HCT116 (cell line): ENCODE measurements around the gene SH3PXD2A. TPM values are rescaled to one million over a fixed set of nuclear protein-coding genes. Genes with fewer than 3 reads are reported as not detected.

Experiments used
- ATAC-seq: fragments of 200-7000 bp; cut with Tn5 transposase; 2 replicates; pipeline ENCODE4 v1.9.1; 2020; ENCODE audit warnings: mild to moderate bottlenecking, moderate library complexity
- BruUV-seq: library from RNA; stranded (reverse); fragments of 400-500 nt; replicated peaks from 2 replicates; lab custom pipeline; 2021; lab: Mats Ljungman, UMichigan
- CTCF ChIA-PET: fragments of 300-600 bp; sonication (Branson Sonifier 250); formaldehyde crosslinking; loops from one replicate; lab custom pipeline; 2021; ENCODE audit warnings: antibody characterized with exemption; lab: Charles Lee
- POLR2A ChIA-PET: fragments of 300-600, 350-600 bp; sonication (Branson Sonifier 250); formaldehyde crosslinking; loops from one replicate; lab custom pipeline; 2021; ENCODE audit warnings: antibody characterized with exemption; lab: Charles Lee
- RAD21 ChIA-PET, 2 experiments: fragments of 300-600 bp; sonication (Branson Sonifier 250); formaldehyde crosslinking; loops; one replicate each; lab custom pipeline; 2023; ENCODE audit warnings: low total read pairs in 2 of 2; ENCODE audit not compliant: uncharacterized antibody in 2 of 2, unreplicated experiment in 2 of 2, low non-redundant PET in 1 of 2; lab: Charles Lee
- DNase-seq: peaks from one replicate; pipeline ENCODE4 v3.0.0-alpha.2; 2010; ENCODE audit warnings: low read depth, low spot score
- H2AFZ ChIP-seq: fragments of 200-600 bp; shearing (Covaris generic), sonication (generic); 2 replicates; pipeline ENCODE4 v1.6.1; 2017; ENCODE audit warnings: low read depth, mixed run types, mixed read lengths, antibody characterized with exemption, low read length; ENCODE audit not compliant: poor library complexity, severe bottlenecking
- H3K27ac ChIP-seq: 2 replicates; pipeline ENCODE4 v1.5.1; 2012; ENCODE audit warnings: low read depth, low read length
- H3K27me3 ChIP-seq: fragments of 200-600 bp; sonication (generic); 2 replicates; pipeline ENCODE4 v1.6.1; 2016; ENCODE audit warnings: mixed run types, low read length, mixed read lengths; ENCODE audit not compliant: insufficient read depth
- H3K36me3 ChIP-seq, 2 experiments: fragments of 200-500 bp in 1 of 2; fragments of 200-600 bp in 1 of 2; sonication (Bioruptor generic) in 1 of 2; sonication (generic) in 1 of 2; 2 replicates each; pipeline versions ENCODE4 v1.5.1 to v1.6.1; 2014 to 2016; ENCODE audit warnings: low read length in 2 of 2, inconsistent platforms in 1 of 2, mixed read lengths in 1 of 2, mixed run types in 1 of 2; ENCODE audit not compliant: insufficient read depth in 2 of 2, control insufficient read depth in 1 of 2
- H3K4me1 ChIP-seq, 2 experiments: fragments of 200-600 bp in 1 of 2; sonication (generic) in 1 of 2; 2 replicates each; pipeline versions ENCODE4 v1.5.1 to v1.6.1; 2012 to 2017; ENCODE audit warnings: low read length in 2 of 2, inconsistent platforms in 1 of 2, mild to moderate bottlenecking in 1 of 2, mixed read lengths in 1 of 2, mixed run types in 1 of 2, moderate library complexity in 1 of 2; ENCODE audit not compliant: insufficient read depth in 2 of 2, control insufficient read depth in 1 of 2
- H3K4me2 ChIP-seq: fragments of 200-600 bp; sonication (generic); 2 replicates; pipeline ENCODE4 v1.6.1; 2017; ENCODE audit warnings: mixed run types, low read length, mixed read lengths
- H3K4me3 ChIP-seq, 2 experiments: fragments of 200-600 bp in 1 of 2; sonication (generic) in 1 of 2; replicated peaks in 1 of 2; 2 replicates each; pipeline ENCODE4 v1.5.1; 2011 to 2016; ENCODE audit warnings: low read length in 2 of 2, control low read depth in 1 of 2, low read depth in 1 of 2, mild to moderate bottlenecking in 1 of 2, mixed read lengths in 1 of 2, mixed run types in 1 of 2
- H3K79me2 ChIP-seq: fragments of 200-600 bp; sonication (generic); 2 replicates; pipeline ENCODE4 v1.6.1; 2017; ENCODE audit warnings: mild to moderate bottlenecking, mixed run types, low read length, moderate library complexity, mixed read lengths; ENCODE audit not compliant: insufficient read depth
- H3K9ac ChIP-seq: fragments of 200-600 bp; sonication (generic); 2 replicates; pipeline ENCODE4 v1.6.1; 2016; ENCODE audit warnings: low read length, mixed read lengths
- H3K9me2 ChIP-seq: fragments of 200-600 bp; sonication (generic), shearing (Covaris generic); 2 replicates; pipeline ENCODE4 v1.6.1; 2017; ENCODE audit warnings: mixed run types, mild to moderate bottlenecking, moderate library complexity; ENCODE audit not compliant: insufficient read depth
- H3K9me3 ChIP-seq, 2 experiments: fragments of 200-500 bp in 1 of 2; fragments of 200-600 bp in 1 of 2; sonication (Bioruptor generic) in 1 of 2; sonication (generic) in 1 of 2; 2 replicates each; pipeline ENCODE4 v1.6.1; 2014 to 2017; ENCODE audit warnings: low read length in 2 of 2, mixed read lengths in 2 of 2, inconsistent platforms in 1 of 2, low read depth in 1 of 2, mild to moderate bottlenecking in 1 of 2, mixed run types in 1 of 2, moderate library complexity in 1 of 2; ENCODE audit not compliant: control insufficient read depth in 1 of 2, insufficient read depth in 1 of 2
- H4K20me1 ChIP-seq: fragments of 200-600 bp; sonication (generic), shearing (Covaris generic); 2 replicates; pipeline ENCODE4 v1.6.1; 2017; ENCODE audit warnings: mixed run types, mild to moderate bottlenecking, moderate library complexity; ENCODE audit not compliant: insufficient read depth
- CBX3 ChIP-seq: IDR thresholded peaks from 2 replicates; pipeline ENCODE4 v1.6.1; 2012; ENCODE audit warnings: low read depth
- CEBPB ChIP-seq: IDR thresholded peaks from 2 replicates; pipeline ENCODE4 v1.6.1; 2012; ENCODE audit warnings: low read depth
- CTCF ChIP-seq, 3 experiments: fragments of 200-600 bp in 1 of 3; sonication (generic) in 1 of 3; IDR thresholded peaks in 2 of 3; conservative IDR thresholded peaks in 1 of 3; 2 replicates each; pipeline ENCODE4 v1.5.1; 2012 to 2017; ENCODE audit warnings: low read depth in 2 of 3, low read length in 2 of 3, antibody characterized with exemption in 1 of 3, borderline replicate concordance in 1 of 3, control low read depth in 1 of 3, mild to moderate bottlenecking in 1 of 3, mixed read lengths in 1 of 3, mixed run types in 1 of 3, moderate library complexity in 1 of 3; ENCODE audit not compliant: insufficient read depth in 1 of 3
- ELF1 ChIP-seq: IDR thresholded peaks from 2 replicates; pipeline ENCODE4 v1.6.1; 2012; ENCODE audit warnings: low read depth, borderline replicate concordance
- EZH2 ChIP-seq: fragments of 200-600 bp; sonication (generic); IDR thresholded peaks from 2 replicates; pipeline ENCODE4 v1.6.1; 2017; ENCODE audit warnings: antibody characterized with exemption, mixed run types
- FOSL1 ChIP-seq: IDR thresholded peaks from 2 replicates; pipeline ENCODE4 v1.6.1; 2012; ENCODE audit warnings: low read depth
- JUND ChIP-seq: IDR thresholded peaks from 2 replicates; pipeline ENCODE4 v1.6.1; 2012
- POLR2A ChIP-seq: IDR thresholded peaks from 2 replicates; pipeline ENCODE4 v1.7.0; 2011; ENCODE audit warnings: borderline replicate concordance; ENCODE audit not compliant: insufficient read depth, insufficient read length; ENCODE audit errors: extremely low read depth
- POLR2AphosphoS5 ChIP-seq: IDR thresholded peaks from 2 replicates; pipeline ENCODE4 v1.6.1; 2011; ENCODE audit warnings: mild to moderate bottlenecking, low read depth, low read length, moderate library complexity
- RAD21 ChIP-seq: IDR thresholded peaks from 2 replicates; pipeline ENCODE4 v1.6.1; 2012; ENCODE audit warnings: low read depth, mild to moderate bottlenecking
- REST ChIP-seq: IDR thresholded peaks from 2 replicates; pipeline ENCODE4 v1.6.1; 2012; ENCODE audit warnings: low read depth
- SIN3A ChIP-seq: IDR thresholded peaks from 2 replicates; pipeline ENCODE4 v1.6.1; 2012; ENCODE audit warnings: low read depth
- SP1 ChIP-seq: IDR thresholded peaks from 2 replicates; pipeline ENCODE4 v1.6.1; 2012; ENCODE audit warnings: low read depth
- SRF ChIP-seq: IDR thresholded peaks from 2 replicates; pipeline ENCODE4 v1.6.1; 2012; ENCODE audit warnings: low read depth
- intact Hi-C: fragments of 100-400 bp; cut with micrococcal nuclease; formaldehyde crosslinking; loops from 2 replicates; pipeline ENCODE4 v1.10.0; 2022
- total RNA-seq: library from RNA; stranded (reverse); gene quantifications from one replicate; pipeline ENCODE4 v1.2.1, GENCODE V29; 2021; ENCODE audit not compliant: unreplicated experiment
- TF ChIP-seq, protein P1 (sequence below): IDR thresholded peaks from 2 replicates; pipeline ENCODE4 v1.6.1; 2012
- TF ChIP-seq, protein P2 (sequence below): IDR thresholded peaks from 2 replicates; pipeline ENCODE4 v1.6.1; 2012
- TF ChIP-seq, protein P3 (sequence below): IDR thresholded peaks from 2 replicates; pipeline ENCODE4 v1.6.1; 2011; ENCODE audit warnings: mild to moderate bottlenecking, low read length, moderate library complexity; ENCODE audit not compliant: insufficient replicate concordance; ENCODE audit errors: extremely low read depth

SH3PXD2A gene
- total RNA-seq, 1 experiment from 2014 or later: 8.7 TPM

DNA sequence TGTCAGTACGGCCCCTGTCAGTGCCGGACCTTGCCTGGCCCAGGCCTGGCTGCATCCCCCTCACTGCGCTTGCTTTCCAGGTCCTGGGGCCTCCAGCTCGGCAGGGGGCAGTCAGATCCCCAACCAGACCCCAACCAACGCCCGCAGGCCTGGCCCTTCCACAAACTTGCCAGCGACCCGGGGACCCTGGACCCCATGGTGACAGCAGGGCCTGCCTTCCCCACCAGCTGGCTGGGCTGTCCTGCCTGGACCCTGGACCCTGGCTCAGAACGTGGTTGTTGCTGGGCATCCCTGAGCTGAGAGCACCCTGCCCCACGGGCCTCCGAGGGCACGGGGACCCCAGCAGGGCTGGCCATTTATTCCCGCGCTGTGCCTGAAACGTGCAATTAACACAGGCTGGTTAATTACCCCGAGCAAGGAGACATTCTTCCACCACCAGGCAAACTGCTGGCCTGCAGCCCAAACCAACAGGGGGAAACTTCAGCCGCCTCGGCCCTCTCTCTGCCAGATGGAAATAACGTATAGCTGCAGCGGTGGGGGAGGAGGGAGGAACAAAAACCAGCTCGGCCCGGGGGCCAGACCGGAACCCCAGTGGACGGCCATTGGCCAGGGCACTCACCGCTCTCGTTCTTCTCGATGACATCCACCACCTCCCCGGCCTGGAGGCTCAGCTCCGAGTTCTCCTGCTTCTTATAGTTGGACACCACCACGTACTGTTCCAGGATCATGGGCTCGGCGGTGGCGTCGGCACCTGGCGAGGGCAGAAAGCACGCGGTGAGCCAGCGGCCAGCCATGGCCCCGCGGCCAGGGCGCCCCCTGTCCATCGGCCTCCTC, 194.8 kb downstream of the SH3PXD2A start:
- Histone ChIP-seq H3K9ac (no peak overlapping the region), H3K9me3 (no peaks in the 10 kb centered on the region), H4K20me1 (no peaks in the 10 kb centered on the region), H3K27ac (no peak overlapping the region; the same call in 1 of the 2 replicates), H3K4me1 (no peaks in the 10 kb centered on the region), H3K4me3 (peak overlapping the region in 1 of 2 experiments; percentile 2; a peak in 1 of 4 replicates), H3K9me2 (no peaks in the 10 kb centered on the region), H3K79me2 (no peaks in the 10 kb centered on the region), H2AFZ (no peak overlapping the region), H3K27me3 (no peaks in the 10 kb centered on the region), H3K36me3 (no peaks in the 10 kb centered on the region), H3K4me2 (peak overlapping the region; percentile 25; the same call in 1 of the 2 replicates)
- no peak for DNase-seq
- no peak for ATAC-seq
- ChIA-PET POLR2A (no interaction called here), RAD21 (no interaction called here), CTCF (no interaction called here)
- no peak for TF ChIP-seq FOSL1
- TF ChIP-seq SP1: no peak
- TF ChIP-seq REST: no peak
- TF ChIP-seq, protein P1, sequence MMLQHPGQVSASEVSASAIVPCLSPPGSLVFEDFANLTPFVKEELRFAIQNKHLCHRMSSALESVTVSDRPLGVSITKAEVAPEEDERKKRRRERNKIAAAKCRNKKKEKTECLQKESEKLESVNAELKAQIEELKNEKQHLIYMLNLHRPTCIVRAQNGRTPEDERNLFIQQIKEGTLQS: no peak
- TF ChIP-seq, protein P2, sequence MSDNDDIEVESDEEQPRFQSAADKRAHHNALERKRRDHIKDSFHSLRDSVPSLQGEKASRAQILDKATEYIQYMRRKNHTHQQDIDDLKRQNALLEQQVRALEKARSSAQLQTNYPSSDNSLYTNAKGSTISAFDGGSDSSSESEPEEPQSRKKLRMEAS: no peak
- no peak for TF ChIP-seq POLR2AphosphoS5
- TF ChIP-seq CEBPB: no peak
- no peak for TF ChIP-seq CBX3
- TF ChIP-seq POLR2A: no peak
- TF ChIP-seq ELF1: no peak
- TF ChIP-seq JUND: no peak
- no peak for TF ChIP-seq SIN3A
- TF ChIP-seq, protein P3, sequence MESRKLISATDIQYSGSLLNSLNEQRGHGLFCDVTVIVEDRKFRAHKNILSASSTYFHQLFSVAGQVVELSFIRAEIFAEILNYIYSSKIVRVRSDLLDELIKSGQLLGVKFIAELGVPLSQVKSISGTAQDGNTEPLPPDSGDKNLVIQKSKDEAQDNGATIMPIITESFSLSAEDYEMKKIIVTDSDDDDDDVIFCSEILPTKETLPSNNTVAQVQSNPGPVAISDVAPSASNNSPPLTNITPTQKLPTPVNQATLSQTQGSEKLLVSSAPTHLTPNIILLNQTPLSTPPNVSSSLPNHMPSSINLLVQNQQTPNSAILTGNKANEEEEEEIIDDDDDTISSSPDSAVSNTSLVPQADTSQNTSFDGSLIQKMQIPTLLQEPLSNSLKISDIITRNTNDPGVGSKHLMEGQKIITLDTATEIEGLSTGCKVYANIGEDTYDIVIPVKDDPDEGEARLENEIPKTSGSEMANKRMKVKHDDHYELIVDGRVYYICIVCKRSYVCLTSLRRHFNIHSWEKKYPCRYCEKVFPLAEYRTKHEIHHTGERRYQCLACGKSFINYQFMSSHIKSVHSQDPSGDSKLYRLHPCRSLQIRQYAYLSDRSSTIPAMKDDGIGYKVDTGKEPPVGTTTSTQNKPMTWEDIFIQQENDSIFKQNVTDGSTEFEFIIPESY: no peak
- TF ChIP-seq EZH2: no peak
- TF ChIP-seq RAD21: no peak
- TF ChIP-seq SRF: no peak
- TF ChIP-seq CTCF (IDR thresholded peaks at IDR 0.05 in 2 of 3, conservative IDR thresholded peaks at IDR 0.05 in 1 of 3; ENCODE audit: borderline replicate concordance in 1 of 3, insufficient read depth in 1 of 3, low read depth in 2 of 3, low read length in 2 of 3): no peak
- BruUV-seq: TSS peak; percentile 24
- intact Hi-C loops: no loop called here
